ENCODE measurements around the gene NCOR2. TPM values are rescaled to one million over a fixed set of nuclear protein-coding genes. Genes with fewer than 3 reads are reported as not detected.

Gene NCOR2
- total RNA-seq, 1 experiment from 2014 or later: 325 TPM

GRCh38 chr12:124562018-124562795, 5.2 kb downstream of the NCOR2 start:
- CTCF ChIA-PET: no interaction called here
- Mint-ChIP-seq H3K9me3 (ENCODE audit: low read depth, unreplicated experiment) (no peaks in the 10 kb centered on the region), H3K4me1 (ENCODE audit: low read depth, unreplicated experiment) (peaks cover 21% of the 10 kb centered on the region), H3K4me3 (ENCODE audit: low read depth, unreplicated experiment) (no peak overlapping the region), H3K27ac (ENCODE audit: unreplicated experiment) (no peak overlapping the region), H3K27me3 (ENCODE audit: unreplicated experiment) (no peaks in the 10 kb centered on the region), H3K36me3 (ENCODE audit: insufficient read depth, unreplicated experiment) (peaks cover 39% of the 10 kb centered on the region)
- intact Hi-C loops (cut with micrococcal nuclease; ENCODE audit: unreplicated experiment): no loop called here
- no TSS peak for BruUV-seq (replicated peaks)
- DNase-seq: no peak
- no peak for TF ChIP-seq CTCF (IDR thresholded peaks at IDR 0.05; ENCODE audit: unreplicated experiment)

- intact Hi-C loops (cut with micrococcal nuclease; ENCODE audit: unreplicated experiment): no loop called here
- Mint-ChIP-seq H3K27me3 (ENCODE audit: unreplicated experiment) (no peaks in the 10 kb centered on the region), H3K27ac (ENCODE audit: unreplicated experiment) (no peak overlapping the region), H3K9me3 (ENCODE audit: low read depth, unreplicated experiment) (no peaks in the 10 kb centered on the region), H3K4me1 (ENCODE audit: low read depth, unreplicated experiment) (peaks cover 21% of the 10 kb centered on the region), H3K36me3 (ENCODE audit: insufficient read depth, unreplicated experiment) (peaks cover 31% of the 10 kb centered on the region), H3K4me3 (ENCODE audit: low read depth, unreplicated experiment) (no peak overlapping the region)
- TF ChIP-seq CTCF (IDR thresholded peaks at IDR 0.05; ENCODE audit: unreplicated experiment): no peak
- no peak for DNase-seq
- CTCF ChIA-PET: no interaction called here
- BruUV-seq (replicated peaks): no TSS peak
Observed at GRCh38 chr12:124561231-124561630, 6.2 kb downstream of the NCOR2 start.

- Mint-ChIP-seq H3K4me3 (ENCODE audit: low read depth, unreplicated experiment) (no peak overlapping the region), H3K36me3 (ENCODE audit: insufficient read depth, unreplicated experiment) (peaks cover 24% of the 10 kb centered on the region), H3K4me1 (ENCODE audit: low read depth, unreplicated experiment) (peaks cover 21% of the 10 kb centered on the region), H3K27me3 (ENCODE audit: unreplicated experiment) (no peaks in the 10 kb centered on the region), H3K27ac (ENCODE audit: unreplicated experiment) (no peak overlapping the region), H3K9me3 (ENCODE audit: low read depth, unreplicated experiment) (no peaks in the 10 kb centered on the region)
- DNase-seq: no peak
- intact Hi-C loops (cut with micrococcal nuclease; ENCODE audit: unreplicated experiment): no loop called here
- BruUV-seq (replicated peaks): no TSS peak
- CTCF ChIA-PET: no interaction called here
- TF ChIP-seq CTCF (IDR thresholded peaks at IDR 0.05; ENCODE audit: unreplicated experiment): no peak
Observed at GRCh38 chr12:124560146-124560890, 7.1 kb downstream of the NCOR2 start.

GRCh38 chr12:124559182-124560017, 8.0 kb downstream of the NCOR2 start:
- Mint-ChIP-seq H3K9me3 (ENCODE audit: low read depth, unreplicated experiment) (no peaks in the 10 kb centered on the region), H3K4me1 (ENCODE audit: low read depth, unreplicated experiment) (peaks cover 21% of the 10 kb centered on the region), H3K4me3 (ENCODE audit: low read depth, unreplicated experiment) (no peak overlapping the region), H3K27me3 (ENCODE audit: unreplicated experiment) (no peaks in the 10 kb centered on the region), H3K27ac (ENCODE audit: unreplicated experiment) (no peak overlapping the region), H3K36me3 (ENCODE audit: insufficient read depth, unreplicated experiment) (peaks cover 21% of the 10 kb centered on the region)
- no peak for TF ChIP-seq CTCF (IDR thresholded peaks at IDR 0.05; ENCODE audit: unreplicated experiment)
- intact Hi-C loops (cut with micrococcal nuclease; ENCODE audit: unreplicated experiment): no loop called here
- BruUV-seq (replicated peaks): no TSS peak
- CTCF ChIA-PET: no interaction called here
- DNase-seq: no peak

Measured in Calu3 (cell line).